Brain microvascular endothelial cell (primary cell): Measurements from ENCODE around the gene KLF12.

Source experiments
- DNase-seq: peaks from one replicate; pipeline ENCODE4 v3.0.0-alpha.2; 2020
- H3K27ac ChIP-seq: fragments of 250-450 bp; sonication (Bioruptor Pico); 2 replicates; pipeline ENCODE4 v1.5.1; 2020; ENCODE audit warnings: mild to moderate bottlenecking, moderate library complexity
- H3K27me3 ChIP-seq: fragments of 250-450 bp; sonication (Bioruptor Pico); replicated peaks from 2 replicates; pipeline ENCODE4 v1.5.1; 2020; ENCODE audit warnings: mild to moderate bottlenecking
- H3K36me3 ChIP-seq: fragments of 250-450 bp; sonication (Bioruptor Pico); replicated peaks from 2 replicates; pipeline ENCODE4 v1.5.1; 2020; ENCODE audit warnings: mild to moderate bottlenecking
- H3K4me3 ChIP-seq: 2 replicates; pipeline ENCODE4 v1.5.1; 2011; ENCODE audit warnings: low read depth, mild to moderate bottlenecking, control low read depth, low read length, moderate library complexity
- in situ Hi-C: cut with HindIII; loops from 2 replicates; pipeline ENCODE4 v1.10.0; 2017; ENCODE audit warnings: low sequenced_read_pairs, low pct_ligation_motif_present
- TF ChIP-seq, protein P1 (sequence below): IDR thresholded peaks from 2 replicates; pipeline ENCODE4 v1.5.1; 2011; ENCODE audit warnings: low read depth, mild to moderate bottlenecking, moderate library complexity, low read length, control low read depth, inconsistent platforms; ENCODE audit errors: missing control alignments

The KLF12 gene

DNA sequence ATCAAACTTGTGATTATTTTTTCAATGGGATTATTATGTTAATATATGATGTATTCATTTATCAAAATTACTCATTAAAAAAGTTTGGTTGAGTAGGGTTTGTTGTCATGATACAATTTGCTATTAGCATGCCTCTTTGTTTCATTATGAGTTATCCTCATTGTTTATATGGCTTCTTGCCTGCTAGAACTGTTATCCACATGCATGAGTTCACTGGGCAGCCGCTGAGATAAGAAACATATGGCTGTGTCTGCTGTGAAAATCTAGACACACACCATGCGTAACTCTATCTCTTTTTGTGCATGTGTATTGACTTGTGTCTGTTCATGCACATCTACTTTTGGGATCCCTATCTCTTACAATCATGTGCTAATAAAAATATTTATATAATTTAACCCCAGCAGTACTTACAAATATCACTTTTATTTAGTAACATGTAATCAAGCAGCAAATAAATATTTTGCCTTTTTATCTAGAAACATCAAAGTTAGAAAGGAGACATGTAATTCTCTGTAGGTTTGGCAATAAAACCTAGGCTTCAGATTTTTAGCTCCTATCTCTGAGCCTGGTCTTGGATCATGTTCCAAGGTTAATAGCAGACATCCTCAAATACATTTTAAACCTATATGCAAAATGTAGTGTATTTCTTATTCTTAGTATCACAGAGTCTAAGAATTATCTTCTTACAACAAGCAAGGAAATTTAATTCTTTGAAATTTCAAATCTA lies 11.2 kb upstream of the KLF12 start:
- TF ChIP-seq, protein P1, sequence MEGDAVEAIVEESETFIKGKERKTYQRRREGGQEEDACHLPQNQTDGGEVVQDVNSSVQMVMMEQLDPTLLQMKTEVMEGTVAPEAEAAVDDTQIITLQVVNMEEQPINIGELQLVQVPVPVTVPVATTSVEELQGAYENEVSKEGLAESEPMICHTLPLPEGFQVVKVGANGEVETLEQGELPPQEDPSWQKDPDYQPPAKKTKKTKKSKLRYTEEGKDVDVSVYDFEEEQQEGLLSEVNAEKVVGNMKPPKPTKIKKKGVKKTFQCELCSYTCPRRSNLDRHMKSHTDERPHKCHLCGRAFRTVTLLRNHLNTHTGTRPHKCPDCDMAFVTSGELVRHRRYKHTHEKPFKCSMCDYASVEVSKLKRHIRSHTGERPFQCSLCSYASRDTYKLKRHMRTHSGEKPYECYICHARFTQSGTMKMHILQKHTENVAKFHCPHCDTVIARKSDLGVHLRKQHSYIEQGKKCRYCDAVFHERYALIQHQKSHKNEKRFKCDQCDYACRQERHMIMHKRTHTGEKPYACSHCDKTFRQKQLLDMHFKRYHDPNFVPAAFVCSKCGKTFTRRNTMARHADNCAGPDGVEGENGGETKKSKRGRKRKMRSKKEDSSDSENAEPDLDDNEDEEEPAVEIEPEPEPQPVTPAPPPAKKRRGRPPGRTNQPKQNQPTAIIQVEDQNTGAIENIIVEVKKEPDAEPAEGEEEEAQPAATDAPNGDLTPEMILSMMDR: no peak
- Histone ChIP-seq H3K4me3 (no peak overlapping the region), H3K27ac (no peak overlapping the region), H3K36me3 (no peaks in the 10 kb centered on the region), H3K27me3 (no peaks in the 10 kb centered on the region)
- peak; percentile 62 for DNase-seq
- in situ Hi-C loops: no loop called here

DNA sequence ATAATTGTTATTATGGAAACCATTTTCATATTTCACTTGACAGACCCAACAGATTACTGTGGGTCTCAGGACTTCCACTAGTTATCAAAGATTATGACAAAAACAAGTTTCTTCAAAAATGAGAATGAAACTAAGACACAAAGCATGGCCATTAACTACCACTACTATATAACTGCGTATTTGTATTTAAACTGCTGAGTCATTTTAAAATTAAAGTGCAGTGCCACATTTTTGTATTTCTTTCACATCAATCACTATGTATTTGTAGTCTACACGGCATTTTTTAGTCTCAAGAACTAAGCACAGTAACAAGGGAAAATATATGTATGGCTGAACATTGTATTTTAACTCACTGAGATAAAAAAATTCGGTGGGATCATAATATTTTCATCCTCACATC lies 10.1 kb upstream of the KLF12 start:
- H3K27ac ChIP-seq: no peak overlapping the region
- no peaks in the 10 kb centered on the region for H3K36me3 ChIP-seq
- H3K27me3 ChIP-seq: no peaks in the 10 kb centered on the region
- TF ChIP-seq, protein P1: no peak
- no peak overlapping the region for H3K4me3 ChIP-seq
- in situ Hi-C loops: no loop called here
- DNase-seq: no peak

DNA sequence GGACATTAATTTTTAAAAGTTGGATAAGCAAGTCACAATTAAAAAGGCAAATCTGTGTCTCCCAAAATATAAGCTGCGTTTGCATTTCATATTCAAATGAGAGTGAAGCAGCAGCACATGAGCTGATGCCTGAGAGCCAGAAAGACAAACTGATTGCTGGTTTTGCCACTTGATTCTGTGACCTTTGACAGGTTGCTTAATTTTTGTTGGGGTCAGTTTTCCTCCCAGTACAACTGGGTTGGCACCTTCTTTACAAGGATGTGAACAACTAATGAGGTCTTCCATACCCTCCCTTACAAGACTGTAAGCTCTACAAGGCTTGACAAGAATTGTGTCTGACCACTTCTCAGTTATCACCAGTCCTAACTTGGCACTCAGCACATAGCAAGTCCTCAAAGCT lies 8.1 kb upstream of the KLF12 start:
- Histone ChIP-seq H3K27ac (no peak overlapping the region), H3K36me3 (no peaks in the 10 kb centered on the region), H3K27me3 (no peaks in the 10 kb centered on the region), H3K4me3 (no peak overlapping the region)
- in situ Hi-C loops: no loop called here
- TF ChIP-seq, protein P1: no peak
- DNase-seq: no peak

DNA sequence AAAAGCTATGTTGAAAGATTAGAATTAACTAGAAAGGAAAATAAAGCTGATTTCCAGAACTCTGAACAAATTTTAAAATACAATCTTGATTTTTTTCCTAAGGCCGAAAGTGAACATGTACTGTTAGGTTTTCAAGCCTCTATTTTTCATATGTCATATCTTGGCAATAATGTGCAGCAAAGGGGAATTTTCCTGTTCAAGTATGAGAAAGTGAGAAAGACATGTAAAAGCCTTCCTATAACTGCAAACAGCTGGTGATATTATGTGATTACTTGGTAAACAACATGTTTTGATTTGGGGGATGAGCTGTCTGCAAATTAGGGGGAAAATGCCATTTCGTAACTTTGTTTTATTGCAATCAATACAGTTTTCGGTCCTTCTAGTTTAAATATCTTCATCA lies 4.0 kb upstream of the KLF12 start:
- Histone ChIP-seq H3K36me3 (no peaks in the 10 kb centered on the region), H3K4me3 (no peak overlapping the region), H3K27me3 (no peaks in the 10 kb centered on the region), H3K27ac (no peak overlapping the region)
- DNase-seq: no peak
- TF ChIP-seq, protein P1: no peak
- in situ Hi-C loops: no loop called here

DNA sequence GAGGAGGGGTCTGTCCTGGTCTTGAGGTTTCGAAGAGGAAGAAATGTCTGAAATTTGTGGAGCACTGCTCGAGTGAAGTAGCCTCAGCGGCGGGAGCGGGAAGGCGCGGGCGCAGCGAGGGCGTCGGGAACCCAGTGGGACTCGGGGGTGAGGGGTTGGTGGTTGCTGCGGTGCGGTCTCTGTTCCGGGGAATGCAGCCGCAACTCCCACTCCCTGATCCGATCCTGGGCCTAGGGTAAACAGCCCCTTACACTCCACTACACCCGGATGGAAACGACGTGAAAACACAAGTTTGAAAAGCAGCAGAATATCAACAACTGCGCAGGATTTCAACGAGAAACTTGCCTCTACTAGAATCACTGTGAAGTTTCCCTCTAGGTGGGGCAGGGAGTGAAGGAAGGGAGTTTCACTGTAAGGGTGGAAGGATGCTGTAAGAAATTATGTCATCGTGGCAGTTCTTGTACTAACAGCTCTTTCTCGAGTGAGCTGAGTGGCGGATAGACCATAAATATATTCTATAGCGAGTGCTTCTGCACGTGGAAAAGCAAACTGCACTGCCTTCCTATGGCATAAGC lies 2.0 kb upstream of the KLF12 start:
- TF ChIP-seq, protein P1: peak; percentile 38
- in situ Hi-C loops: no loop called here
- Histone ChIP-seq H3K27ac (peak overlapping the region; percentile 93), H3K36me3 (no peaks in the 10 kb centered on the region), H3K27me3 (no peaks in the 10 kb centered on the region), H3K4me3 (peak overlapping the region; percentile 90)
- peak; percentile 53 for DNase-seq
